Measurements from ENCODE around the gene UBAP2. TPM values are rescaled to one million over a fixed set of nuclear protein-coding genes. Genes with fewer than 3 reads are reported as not detected.

Gene UBAP2
- polyA plus RNA-seq, 1 donor (not counting 4 experiments of a cell fraction or from before 2014, with no cell fraction given) = 16.3 TPM

DNA sequence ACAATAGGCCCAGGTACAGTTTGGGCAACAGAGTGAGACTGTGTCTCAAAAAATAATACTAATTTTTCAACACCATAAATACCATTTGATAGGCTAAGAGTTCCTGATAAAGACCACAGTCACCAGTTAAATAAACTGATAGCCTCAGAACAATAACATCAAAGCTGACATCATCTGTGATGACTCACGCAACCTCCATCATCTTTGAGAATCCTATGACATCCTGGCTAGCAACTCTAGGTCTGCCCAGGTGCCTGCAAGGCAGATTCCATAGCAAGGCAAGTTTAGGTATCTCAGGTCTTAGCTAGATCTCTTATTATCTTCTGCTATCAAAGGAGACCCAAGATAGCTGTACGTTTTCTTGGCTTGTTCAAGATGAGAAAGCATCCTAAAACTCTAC lies 30.5 kb upstream of the UBAP2 start:
- H3K27me3 ChIP-seq (ENCODE audit: control insufficient read depth, extremely low read depth, insufficient read depth, low read length) = no peaks in the 10 kb centered on the region
- no peak for TF ChIP-seq EZH2 (IDR thresholded peaks at IDR 0.05; ENCODE audit: low read length)
- TF ChIP-seq, protein P1, sequence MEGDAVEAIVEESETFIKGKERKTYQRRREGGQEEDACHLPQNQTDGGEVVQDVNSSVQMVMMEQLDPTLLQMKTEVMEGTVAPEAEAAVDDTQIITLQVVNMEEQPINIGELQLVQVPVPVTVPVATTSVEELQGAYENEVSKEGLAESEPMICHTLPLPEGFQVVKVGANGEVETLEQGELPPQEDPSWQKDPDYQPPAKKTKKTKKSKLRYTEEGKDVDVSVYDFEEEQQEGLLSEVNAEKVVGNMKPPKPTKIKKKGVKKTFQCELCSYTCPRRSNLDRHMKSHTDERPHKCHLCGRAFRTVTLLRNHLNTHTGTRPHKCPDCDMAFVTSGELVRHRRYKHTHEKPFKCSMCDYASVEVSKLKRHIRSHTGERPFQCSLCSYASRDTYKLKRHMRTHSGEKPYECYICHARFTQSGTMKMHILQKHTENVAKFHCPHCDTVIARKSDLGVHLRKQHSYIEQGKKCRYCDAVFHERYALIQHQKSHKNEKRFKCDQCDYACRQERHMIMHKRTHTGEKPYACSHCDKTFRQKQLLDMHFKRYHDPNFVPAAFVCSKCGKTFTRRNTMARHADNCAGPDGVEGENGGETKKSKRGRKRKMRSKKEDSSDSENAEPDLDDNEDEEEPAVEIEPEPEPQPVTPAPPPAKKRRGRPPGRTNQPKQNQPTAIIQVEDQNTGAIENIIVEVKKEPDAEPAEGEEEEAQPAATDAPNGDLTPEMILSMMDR (optimal IDR thresholded peaks at IDR 0.05 in 1 of 3, IDR thresholded peaks at IDR 0.05 in 1 of 3, conservative IDR thresholded peaks at IDR 0.05 in 1 of 3; ENCODE audit: extremely low read depth in 1 of 3, insufficient read depth in 2 of 3, low read length in 3 of 3) = no peak
- dilution Hi-C loops (cut with MboI; ENCODE audit: extremely low pct_ligation_motif_present, low sequenced_read_pairs) = no loop called here
- H2AFZ ChIP-seq (ENCODE audit: control insufficient read depth, low read length) = no peak overlapping the region
- H4K20me1 ChIP-seq (ENCODE audit: control insufficient read depth, extremely low read depth, insufficient read depth, low read length) = no peaks in the 10 kb centered on the region
- no peak overlapping the region for H3K4me3 ChIP-seq (ENCODE audit: control insufficient read depth in 2 of 3, extremely low read depth in 1 of 3, insufficient read depth in 2 of 3, low read depth in 1 of 3, low read length in 3 of 3)
- no peak overlapping the region for H3K9ac ChIP-seq (ENCODE audit: control insufficient read depth, extremely low read depth, insufficient read depth, low read length)
- H3K9me3 ChIP-seq (ENCODE audit: control insufficient read depth, low read depth, low read length) = no peaks in the 10 kb centered on the region
- no peaks in the 10 kb centered on the region for H3K36me3 ChIP-seq (ENCODE audit: control insufficient read depth in 2 of 2, extremely low read depth in 1 of 2, insufficient read depth in 2 of 2, low read length in 2 of 2)
- no peak overlapping the region for H3K27ac ChIP-seq (ENCODE audit: control insufficient read depth, insufficient read depth, low read length)
- FAIRE-seq (peak; percentile 98), DNase-seq (ENCODE audit: low read depth, low spot score) (no peak)
- no peak overlapping the region for H3K4me2 ChIP-seq (ENCODE audit: control insufficient read depth, extremely low read depth, insufficient read depth, low read depth, low read length)
- H3K4me1 ChIP-seq (ENCODE audit: control insufficient read depth, extremely low read depth, insufficient read depth, low read length) = peaks cover 10% of the 10 kb centered on the region
- H3K9me1 ChIP-seq (ENCODE audit: control insufficient read depth, extremely low read depth, insufficient read depth, low read length) = no peaks in the 10 kb centered on the region
- H3K79me2 ChIP-seq (ENCODE audit: control insufficient read depth, insufficient read depth, low read length) = no peaks in the 10 kb centered on the region

DNA sequence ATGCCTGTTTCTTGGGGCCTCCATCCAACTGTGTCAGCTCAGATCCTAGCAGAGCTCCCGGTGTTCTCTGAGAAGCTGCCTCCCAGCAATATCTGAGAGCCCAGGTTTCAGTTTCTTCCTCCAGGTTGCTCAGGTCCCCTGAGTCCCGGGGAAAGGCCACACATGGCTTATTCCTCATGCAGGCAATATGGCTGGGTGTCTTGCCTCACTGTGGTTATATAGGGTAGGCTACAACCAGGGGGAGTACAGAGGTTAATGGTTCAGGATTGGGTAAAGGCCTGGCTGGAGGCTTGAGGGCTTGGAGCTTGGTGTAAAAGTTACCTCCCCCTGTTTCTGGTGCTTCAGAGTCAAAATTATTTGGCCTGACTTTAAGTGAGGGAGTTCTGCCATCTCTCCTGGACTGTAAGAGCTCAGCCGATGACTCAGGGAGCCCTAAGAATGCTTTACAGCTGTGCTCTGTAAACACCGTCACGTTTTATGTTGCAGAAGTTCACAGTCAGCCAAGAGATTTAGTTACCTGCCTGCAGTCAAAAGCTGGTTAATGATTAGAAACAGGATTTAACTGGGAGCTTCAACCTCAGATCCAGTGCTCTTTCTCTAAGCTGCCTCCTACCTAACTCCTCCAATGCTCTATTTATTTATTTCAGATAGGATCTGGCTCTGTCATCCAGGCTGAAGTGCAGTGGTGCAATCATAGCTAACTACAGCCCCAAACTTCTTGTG lies 24.3 kb upstream of the UBAP2 start:
- Histone ChIP-seq H3K9ac (ENCODE audit: control insufficient read depth, extremely low read depth, insufficient read depth, low read length) (peak overlapping the region; percentile 56), H3K4me3 (ENCODE audit: control insufficient read depth in 2 of 3, extremely low read depth in 1 of 3, insufficient read depth in 2 of 3, low read depth in 1 of 3, low read length in 3 of 3) (peak overlapping the region in 2 of 3 experiments; percentile 41 to 47), H3K9me1 (ENCODE audit: control insufficient read depth, extremely low read depth, insufficient read depth, low read length) (no peaks in the 10 kb centered on the region), H3K27me3 (ENCODE audit: control insufficient read depth, extremely low read depth, insufficient read depth, low read length) (no peaks in the 10 kb centered on the region), H3K4me1 (ENCODE audit: control insufficient read depth, extremely low read depth, insufficient read depth, low read length) (peaks cover 32% of the 10 kb centered on the region), H3K36me3 (ENCODE audit: control insufficient read depth in 2 of 2, extremely low read depth in 1 of 2, insufficient read depth in 2 of 2, low read length in 2 of 2) (no peaks in the 10 kb centered on the region), H3K4me2 (ENCODE audit: control insufficient read depth, extremely low read depth, insufficient read depth, low read depth, low read length) (peak overlapping the region; percentile 87), H3K9me3 (ENCODE audit: control insufficient read depth, low read depth, low read length) (no peaks in the 10 kb centered on the region), H3K27ac (ENCODE audit: control insufficient read depth, insufficient read depth, low read length) (peak overlapping the region; percentile 76), H4K20me1 (ENCODE audit: control insufficient read depth, extremely low read depth, insufficient read depth, low read length) (no peaks in the 10 kb centered on the region), H3K79me2 (ENCODE audit: control insufficient read depth, insufficient read depth, low read length) (no peaks in the 10 kb centered on the region), H2AFZ (ENCODE audit: control insufficient read depth, low read length) (peak overlapping the region; percentile 24)
- TF ChIP-seq, protein P1 (optimal IDR thresholded peaks at IDR 0.05 in 1 of 3, IDR thresholded peaks at IDR 0.05 in 1 of 3, conservative IDR thresholded peaks at IDR 0.05 in 1 of 3; ENCODE audit: extremely low read depth in 1 of 3, insufficient read depth in 2 of 3, low read length in 3 of 3) = no peak
- no peak for TF ChIP-seq EZH2 (IDR thresholded peaks at IDR 0.05; ENCODE audit: low read length)
- dilution Hi-C loops (cut with MboI; ENCODE audit: extremely low pct_ligation_motif_present, low sequenced_read_pairs) = no loop called here
- DNase-seq (ENCODE audit: low read depth, low spot score) (no peak), FAIRE-seq (peak; percentile 87)
